ENCODE measurements around the gene SYCP1.

SYCP1 gene

GRCh38 chr1:115041654-115042053 is 187.0 kb downstream of the SYCP1 start:
- no peaks in the 10 kb centered on the region for H3K27me3 ChIP-seq (ENCODE audit: control insufficient read depth in 1 of 2, insufficient read depth in 2 of 2, low read length in 2 of 2)
- H3K4me1 ChIP-seq (ENCODE audit: control insufficient read depth in 1 of 2, insufficient read depth in 2 of 2, low read length in 2 of 2), result peaks cover 0 to 9% of the 10 kb centered on the region in 2 donors
- no peak overlapping the region for H3K27ac ChIP-seq (ENCODE audit: low read depth, low read length)
- H3K9me3 ChIP-seq (ENCODE audit: control insufficient read depth in 1 of 2, low read length in 2 of 2), result no peaks in the 10 kb centered on the region
- H3K36me3 ChIP-seq (ENCODE audit: control insufficient read depth in 1 of 2, insufficient read depth in 2 of 2, low read length in 2 of 2), result no peaks in the 10 kb centered on the region
- H3K4me3 ChIP-seq (ENCODE audit: low read depth in 1 of 2, low read length in 2 of 2), result no peak overlapping the region
- H3K9ac ChIP-seq (ENCODE audit: low read depth in 1 of 2, low read length in 2 of 2), result no peak overlapping the region
